GM18498 (cell line): ENCODE results near the gene CHST3.
"Not testable (repeated sequence)": the region's sequence is repeated elsewhere in the genome, so short reads cannot be mapped to it uniquely, and the experiment has no call there.

Experiments
- ATAC-seq: cut with Tn5 transposase; IDR thresholded peaks from one replicate; pipeline ENCODE4 v1.9.1; 2021; ENCODE audit warnings: mild to moderate bottlenecking, moderate library complexity; ENCODE audit not compliant: unreplicated experiment

The CHST3 gene, protein sequence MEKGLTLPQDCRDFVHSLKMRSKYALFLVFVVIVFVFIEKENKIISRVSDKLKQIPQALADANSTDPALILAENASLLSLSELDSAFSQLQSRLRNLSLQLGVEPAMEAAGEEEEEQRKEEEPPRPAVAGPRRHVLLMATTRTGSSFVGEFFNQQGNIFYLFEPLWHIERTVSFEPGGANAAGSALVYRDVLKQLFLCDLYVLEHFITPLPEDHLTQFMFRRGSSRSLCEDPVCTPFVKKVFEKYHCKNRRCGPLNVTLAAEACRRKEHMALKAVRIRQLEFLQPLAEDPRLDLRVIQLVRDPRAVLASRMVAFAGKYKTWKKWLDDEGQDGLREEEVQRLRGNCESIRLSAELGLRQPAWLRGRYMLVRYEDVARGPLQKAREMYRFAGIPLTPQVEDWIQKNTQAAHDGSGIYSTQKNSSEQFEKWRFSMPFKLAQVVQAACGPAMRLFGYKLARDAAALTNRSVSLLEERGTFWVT

GRCh38 chr10:71964098-71964742, at the start of gene CHST3:
CHST3 (plus strand) TSS chr10:71964395; CDS start chr10:72005843, 41,448 bp downstream.
- ATAC-seq = peak; percentile 55

DNA sequence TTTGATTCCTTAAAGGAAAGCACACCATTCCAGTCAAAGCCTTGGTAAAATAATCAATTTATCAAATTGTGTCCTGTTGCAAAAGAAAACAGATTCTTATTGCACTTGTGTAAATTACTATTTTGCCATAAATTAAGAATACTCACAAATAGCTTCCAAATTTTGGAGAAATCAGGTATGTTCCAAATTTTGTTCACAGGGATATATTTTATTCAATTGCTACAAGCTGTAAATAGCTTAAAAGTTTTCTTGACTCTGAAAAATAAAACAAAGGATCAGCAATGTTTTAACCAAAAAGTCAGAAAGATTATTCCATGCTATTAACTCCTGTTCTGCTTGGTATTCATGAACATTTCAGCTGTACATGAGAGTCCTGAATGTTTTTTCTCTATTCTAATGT, 47.4 kb upstream of the CHST3 start:
- no peak for ATAC-seq

GRCh38 chr10:71918992-71919391, 45.2 kb upstream of the CHST3 start:
- ATAC-seq = no peak

GRCh38 chr10:71919956-71920539, 44.1 kb upstream of the CHST3 start:
- ATAC-seq = not testable (repeated sequence)

DNA sequence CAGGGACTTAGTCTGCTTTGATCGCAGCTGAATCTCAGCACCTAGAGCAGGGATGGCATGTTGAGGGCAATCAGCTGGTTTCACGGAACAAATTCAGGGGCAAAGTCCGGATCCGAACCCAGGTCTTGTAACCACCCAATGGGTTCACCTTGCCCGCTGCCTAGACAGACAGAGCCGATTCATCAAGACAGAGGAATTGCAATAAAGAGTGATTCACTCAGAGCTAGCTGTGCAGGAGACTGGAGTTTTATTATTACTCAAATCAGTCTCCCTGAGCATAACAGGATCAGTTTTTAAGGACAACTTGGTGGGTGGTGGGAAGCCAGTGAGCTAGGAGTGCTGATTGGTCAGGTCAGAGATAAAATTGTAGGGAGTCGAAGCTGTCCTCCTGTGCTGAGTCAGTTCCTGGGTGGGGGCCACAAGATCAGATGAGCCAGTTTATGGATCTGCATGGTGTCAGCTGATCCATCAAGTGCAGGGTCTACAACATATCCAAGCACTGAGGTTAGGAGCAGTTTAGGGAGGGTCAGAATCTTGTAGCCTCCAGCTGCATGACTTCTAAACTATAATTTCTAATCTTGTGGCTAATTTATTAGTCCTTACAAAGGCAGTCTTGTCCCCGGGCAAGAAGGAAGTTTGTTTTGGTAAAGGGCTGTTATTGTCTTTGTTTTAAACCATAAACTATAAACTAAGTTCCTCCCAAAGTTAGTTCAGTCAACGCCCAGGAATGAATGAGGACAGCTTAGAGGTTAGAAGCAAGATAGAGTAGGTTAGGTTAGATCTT, 43.5 kb upstream of the CHST3 start:
- ATAC-seq = no peak

DNA sequence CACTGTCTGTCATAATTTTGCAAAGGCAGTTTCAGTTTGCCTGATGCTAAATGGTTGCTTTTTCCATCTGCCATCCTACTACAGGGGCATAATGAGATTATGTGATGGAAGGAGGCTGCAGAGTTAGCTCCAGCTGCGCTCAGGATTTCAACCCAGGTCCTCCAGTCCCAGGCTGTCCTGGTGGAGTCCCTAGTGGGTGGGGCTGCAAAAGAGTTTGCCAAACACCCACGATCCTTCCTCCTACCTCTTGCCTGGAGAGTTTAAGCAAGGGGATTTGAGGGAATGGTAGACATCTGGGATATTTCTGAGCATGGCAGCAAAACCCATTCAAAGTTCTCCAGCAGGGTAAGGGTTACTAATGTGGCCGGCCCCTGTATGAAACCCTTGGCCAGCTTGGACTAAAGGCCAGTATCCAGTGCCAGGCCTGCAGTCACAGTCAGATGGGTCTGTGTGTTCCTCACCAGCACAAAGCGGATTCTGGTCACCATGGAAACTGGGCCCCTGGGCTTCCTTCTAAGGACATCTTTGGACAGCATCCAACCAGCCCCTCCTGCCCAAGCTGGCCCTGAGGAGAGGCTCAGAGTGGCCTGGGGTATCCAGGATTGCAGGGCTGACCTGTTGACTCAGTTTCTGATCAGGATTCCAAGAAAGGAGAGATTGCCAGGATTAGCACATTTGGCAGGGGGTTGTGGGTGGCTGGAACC, 42.7 kb upstream of the CHST3 start:
- no peak for ATAC-seq

DNA sequence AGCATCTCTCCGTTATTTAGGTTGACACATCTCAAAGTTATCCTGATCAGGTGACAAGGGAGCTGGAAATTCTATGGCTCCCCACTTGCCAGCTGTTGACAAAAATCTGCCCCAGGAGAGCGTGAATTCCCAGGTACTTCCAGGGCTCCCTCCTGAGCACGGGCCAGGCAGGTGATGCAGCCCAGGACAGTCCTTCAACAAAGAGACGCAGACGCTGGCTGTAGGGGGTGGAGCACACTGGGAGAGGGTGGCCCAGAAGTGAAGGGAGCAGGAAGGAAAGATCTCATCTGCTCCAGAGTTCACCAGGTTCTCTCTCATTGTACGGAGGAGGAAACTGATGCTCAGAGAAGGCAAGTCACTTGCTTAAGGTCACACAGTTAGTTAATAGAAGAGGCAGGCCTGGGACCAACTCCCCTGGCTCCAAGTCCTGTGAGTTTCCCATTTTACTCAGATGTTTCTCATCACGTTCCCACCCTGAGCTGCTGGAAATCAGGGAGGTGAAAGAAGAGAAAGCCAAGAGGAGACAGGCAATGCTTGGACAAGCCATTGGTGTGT, 41.0 kb upstream of the CHST3 start:
- no peak for ATAC-seq

GRCh38 chr10:71924771-71925170, 39.4 kb upstream of the CHST3 start:
- ATAC-seq = no peak

GRCh38 chr10:71927159-71927558, 37.0 kb upstream of the CHST3 start:
- ATAC-seq = no peak

DNA sequence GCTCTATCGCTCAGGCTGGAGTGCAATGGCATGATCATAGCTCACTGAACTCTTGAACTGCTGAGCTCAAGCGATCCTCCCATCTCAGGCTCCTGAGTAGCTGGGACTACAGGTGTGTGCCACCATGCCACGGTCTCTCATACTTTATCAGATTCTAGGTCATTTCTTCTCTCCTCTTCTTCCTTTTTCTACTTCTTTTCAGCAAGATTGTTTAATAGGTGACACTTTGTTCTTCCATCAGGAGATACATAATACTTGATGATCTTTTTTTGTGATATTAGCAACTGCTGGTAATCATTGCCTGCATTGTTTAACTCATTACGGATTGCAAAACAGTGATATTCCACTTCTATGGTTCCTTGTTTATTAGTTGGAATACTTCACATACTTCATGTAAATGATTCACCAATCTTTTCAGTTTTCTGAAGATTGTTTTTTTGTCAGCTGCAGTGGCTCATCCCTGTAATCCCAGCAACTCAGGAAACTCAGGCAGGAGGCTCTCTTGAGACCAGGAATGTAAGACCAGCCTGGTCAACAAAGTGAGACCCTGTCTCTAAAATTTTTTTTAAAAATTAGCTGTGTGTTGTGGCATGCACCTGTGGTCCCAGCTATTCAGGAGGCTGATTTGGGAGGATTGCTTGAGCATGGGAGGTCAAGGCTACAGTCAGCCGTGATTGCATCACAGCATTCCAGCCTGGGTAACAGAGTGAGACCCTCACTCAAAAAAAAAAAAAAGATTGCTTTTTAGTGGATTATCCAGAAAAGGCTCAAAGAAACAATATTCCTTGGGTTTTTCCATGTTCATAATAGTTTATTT, 36.2 kb upstream of the CHST3 start:
- no peak for ATAC-seq

GRCh38 chr10:71931295-71931694, 32.9 kb upstream of the CHST3 start:
- no peak for ATAC-seq

DNA sequence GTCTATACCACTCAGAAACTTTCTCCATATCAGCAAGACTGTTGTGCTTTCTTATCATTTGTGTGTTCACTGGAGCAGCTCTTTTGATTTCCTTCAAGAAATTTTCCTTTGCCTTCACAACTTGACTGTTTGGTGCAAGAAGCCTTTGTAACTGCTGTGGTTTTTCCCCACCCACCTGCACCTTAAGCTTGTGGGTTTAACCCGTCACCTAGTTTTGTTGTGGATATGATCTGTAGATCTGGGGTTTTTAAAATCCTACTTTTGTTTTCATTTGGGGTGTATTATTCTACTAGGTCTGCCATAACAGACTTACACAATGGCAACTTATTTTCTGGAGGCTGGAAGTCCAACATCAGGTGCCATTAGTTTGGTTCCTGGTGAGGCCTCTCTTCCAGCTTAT, 30.5 kb upstream of the CHST3 start:
- no peak for ATAC-seq

GRCh38 chr10:71938211-71938610, 26.0 kb upstream of the CHST3 start:
- no peak for ATAC-seq

DNA sequence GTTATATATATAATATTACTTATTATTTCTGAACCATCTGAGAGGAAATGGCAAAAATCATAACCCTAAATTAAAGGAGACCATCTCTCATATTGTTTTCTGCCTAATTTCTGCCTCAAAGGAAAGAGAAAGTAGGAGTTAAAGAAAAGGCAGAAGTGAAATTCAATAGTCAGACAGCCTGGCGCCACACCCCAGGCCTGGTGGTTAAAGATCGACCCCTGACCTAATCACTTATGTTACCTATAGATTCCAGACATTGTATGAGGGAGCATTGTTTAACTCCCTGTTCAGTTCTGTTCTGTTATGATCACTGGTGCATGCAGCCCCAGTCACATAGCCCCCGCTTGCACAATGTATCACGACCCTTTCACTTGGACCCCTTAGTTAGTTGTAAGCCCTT, 24.9 kb upstream of the CHST3 start:
- no peak for ATAC-seq

DNA sequence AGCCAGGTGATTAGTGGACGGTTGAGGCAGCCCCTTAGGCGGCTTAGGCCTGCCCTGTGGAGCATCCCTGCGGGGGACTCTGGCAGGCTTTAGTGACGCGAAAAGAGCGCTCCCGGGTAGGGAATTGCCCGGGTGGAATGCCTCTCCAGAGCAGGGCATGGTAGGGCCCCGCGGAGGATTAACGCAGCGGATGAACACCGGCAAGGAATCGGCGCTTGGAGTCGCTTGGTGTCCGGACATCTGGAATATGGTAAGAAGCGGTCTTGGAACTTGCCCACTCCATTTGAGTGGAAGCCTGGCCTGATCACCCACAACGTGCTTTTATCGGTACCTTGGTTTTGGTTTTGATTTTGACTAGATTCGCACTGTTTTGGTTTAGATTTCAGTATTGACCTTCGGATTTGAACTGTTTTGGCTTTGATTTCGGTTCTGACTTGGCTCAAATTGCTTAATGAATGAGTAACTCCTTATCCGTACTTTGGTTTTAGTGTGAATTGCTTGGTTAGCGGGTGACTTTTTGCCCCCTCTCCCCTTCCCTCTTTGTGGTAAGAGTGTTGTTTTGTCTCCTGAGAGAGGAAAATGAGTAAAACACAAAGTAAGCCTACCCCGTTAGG, 24.2 kb upstream of the CHST3 start:
- ATAC-seq = no peak

DNA sequence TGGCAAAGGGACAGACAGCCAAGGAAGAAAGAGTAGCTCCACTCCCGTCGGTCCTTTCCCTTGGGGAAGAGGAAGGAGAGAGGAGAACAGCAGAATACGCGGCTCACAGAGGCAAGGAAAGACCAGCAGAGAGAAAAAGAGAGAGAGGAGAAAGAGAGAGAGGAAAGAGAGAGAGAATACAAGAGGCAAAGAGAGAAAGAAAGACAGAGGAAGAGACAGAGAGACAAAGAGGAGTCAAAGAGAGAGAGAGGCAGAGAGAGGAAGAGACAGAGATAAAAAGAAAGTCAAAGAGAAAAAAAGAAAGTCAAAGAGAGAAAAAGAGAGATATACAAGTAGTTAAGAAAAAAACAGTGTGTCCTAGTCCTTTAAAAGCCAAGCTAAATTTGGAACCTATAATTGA, 23.4 kb upstream of the CHST3 start:
- no peak for ATAC-seq

DNA sequence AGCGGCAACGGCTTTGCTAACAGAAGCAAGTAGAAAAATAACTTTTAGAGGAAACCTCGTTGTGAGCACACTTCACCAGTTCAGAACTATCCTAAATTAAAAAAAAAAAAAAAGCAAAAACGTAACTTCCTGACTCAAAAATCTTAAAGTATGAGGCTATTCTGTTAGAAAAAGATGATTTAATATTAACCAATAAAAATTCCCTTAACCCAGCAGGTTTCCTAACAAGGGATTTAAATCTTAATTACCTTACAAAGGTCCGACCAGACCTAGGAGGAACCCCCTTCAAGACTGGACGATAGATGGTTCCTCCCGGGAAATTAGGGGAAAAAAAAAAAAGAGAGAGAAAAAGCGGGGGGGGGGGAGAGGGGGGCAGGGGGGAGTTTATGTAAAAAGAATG, 22.9 kb upstream of the CHST3 start:
- ATAC-seq = no peak

DNA sequence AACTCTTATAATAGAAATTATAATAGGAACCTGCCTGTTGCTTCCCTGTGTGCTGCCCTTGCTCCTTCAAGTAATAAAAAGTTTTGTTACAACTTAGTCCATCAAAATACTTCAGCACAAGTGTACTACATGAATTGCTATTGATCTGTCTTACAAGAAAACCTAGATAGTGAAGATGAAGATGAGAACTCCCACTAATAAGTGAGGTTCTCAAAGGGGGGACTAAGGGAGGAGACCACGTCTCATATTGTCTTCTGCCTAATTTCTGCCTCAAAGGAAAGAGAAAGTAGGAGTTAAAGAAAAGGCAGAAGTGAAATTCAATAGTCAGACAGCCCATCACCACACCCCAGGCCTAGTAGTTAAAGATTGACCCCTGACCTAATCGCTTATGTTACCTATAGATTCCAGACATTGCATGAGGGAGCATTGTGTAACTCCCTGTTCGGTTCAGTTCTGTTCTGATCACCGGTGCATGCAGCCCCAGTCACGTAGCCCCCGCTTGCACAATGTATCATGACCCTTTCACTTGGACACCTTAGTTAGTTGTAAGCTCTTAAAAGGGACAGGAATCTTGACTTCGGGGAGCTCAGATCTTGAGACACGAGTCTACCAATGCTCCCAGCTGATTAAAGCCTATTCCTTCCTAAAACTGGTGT, 18.2 kb upstream of the CHST3 start:
- no peak for ATAC-seq
